ENCODE data around the gene GALNT7.

GALNT7 gene

GRCh38 chr4:173371292-173372192, 202.9 kb downstream of the GALNT7 start:
- TF ChIP-seq CTCF (IDR thresholded peaks at IDR 0.05; ENCODE audit: low read depth, low read length): no peak
- DNase-seq (ENCODE audit: extremely low read depth, low read depth): no peak
